ENCODE measurements around the gene VAV2. TPM values are rescaled to one million over a fixed set of nuclear protein-coding genes. Genes with fewer than 3 reads are reported as not detected.

VAV2 gene
- polyA plus RNA-seq, 4 donors = 36.1 to 47.8 (median 36.3) TPM

DNA sequence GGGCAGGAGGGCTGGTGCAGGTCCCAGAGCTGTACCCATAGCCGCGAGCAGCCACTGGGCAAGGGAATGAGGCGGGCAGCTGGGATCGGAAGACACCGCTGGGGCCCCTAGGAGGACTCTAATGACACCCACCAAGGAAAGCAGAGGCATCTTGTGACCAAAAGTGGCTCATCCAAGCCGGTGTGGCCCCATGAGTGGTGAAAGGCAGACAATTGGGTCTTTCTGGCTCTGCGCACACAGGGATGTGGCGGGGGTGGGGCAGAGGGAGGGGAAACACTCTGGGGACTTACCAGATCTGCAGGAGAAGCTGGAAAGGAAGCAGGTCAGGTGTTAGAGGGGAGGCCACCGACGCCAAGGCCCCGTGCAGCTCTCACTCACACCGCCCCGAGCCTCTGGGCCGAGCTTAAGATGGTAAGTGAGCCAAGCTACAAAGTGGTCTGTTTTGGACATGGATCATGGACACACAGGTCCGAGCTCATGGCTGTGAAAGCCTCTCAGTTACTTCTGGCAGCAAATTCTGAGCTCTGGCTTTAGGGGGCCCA, 211.6 kb downstream of the VAV2 start:
- DNase-seq (ENCODE audit: low read depth in 4 of 4, low spot score in 3 of 4) = no peak

DNA sequence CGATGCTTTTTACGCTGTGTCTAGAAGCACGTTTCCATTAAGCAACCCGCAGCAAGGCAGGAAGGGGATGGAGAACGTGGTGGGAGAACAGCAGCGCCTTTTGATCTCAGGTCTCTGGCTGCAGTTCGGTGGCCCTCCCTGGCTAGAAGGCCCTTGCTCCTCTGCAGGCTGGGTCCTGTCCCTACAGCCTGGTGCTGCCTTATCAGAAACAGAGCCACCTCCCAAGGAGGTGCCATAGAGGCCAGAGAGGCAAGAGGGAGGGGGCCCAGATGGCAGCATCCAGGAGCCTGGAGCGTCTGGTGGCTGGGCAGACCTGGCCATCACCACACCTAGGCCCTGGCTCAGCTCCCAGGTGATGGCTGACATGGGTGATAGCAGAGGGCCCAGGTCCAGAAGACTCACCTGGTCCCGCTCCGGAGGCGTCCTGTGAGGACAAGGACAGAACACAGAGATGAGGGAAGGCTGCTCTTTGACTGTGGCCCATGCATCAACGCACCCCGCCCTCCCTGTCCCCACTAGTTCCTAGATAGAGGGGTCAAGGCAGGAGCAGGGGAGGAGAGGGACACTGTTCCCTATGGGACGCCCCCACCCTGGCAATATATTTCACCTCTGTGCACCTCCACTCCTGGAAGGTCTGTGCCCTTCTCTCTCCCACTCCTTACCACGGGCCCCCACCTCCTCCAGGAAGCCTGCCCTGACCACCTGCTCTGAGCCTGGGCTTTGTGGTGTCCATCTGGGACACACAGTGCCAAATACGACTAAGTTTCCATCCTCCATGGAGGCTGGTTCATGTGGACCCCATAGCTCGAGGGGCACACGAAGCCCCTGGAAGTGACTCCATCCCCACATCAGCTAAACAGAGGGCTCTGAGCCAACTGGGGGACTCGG, 212.4 kb downstream of the VAV2 start:
- DNase-seq (ENCODE audit: low read depth in 4 of 4, low spot score in 3 of 4) = no peak

DNA sequence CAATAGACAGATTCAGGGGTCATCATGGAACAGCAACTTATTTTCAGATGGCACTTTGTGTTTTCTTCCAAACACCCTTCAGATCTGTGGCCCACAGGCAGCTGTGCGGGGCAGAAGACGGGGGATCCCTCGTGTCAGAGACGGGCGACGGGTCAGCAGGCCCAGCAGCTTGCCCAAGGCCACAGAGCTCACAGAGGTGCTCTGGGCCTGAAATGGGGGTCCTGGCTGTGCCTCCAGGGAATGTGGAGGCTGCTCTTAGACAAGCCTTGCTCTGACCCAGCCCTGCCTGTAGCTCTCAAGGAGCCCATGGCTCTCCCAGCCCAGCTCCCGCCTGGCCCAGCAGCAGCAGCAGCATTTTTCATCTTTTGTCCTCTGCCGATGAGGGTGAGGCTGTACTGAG, 213.0 kb downstream of the VAV2 start:
- DNase-seq (ENCODE audit: low read depth in 4 of 4, low spot score in 3 of 4) = no peak

DNA sequence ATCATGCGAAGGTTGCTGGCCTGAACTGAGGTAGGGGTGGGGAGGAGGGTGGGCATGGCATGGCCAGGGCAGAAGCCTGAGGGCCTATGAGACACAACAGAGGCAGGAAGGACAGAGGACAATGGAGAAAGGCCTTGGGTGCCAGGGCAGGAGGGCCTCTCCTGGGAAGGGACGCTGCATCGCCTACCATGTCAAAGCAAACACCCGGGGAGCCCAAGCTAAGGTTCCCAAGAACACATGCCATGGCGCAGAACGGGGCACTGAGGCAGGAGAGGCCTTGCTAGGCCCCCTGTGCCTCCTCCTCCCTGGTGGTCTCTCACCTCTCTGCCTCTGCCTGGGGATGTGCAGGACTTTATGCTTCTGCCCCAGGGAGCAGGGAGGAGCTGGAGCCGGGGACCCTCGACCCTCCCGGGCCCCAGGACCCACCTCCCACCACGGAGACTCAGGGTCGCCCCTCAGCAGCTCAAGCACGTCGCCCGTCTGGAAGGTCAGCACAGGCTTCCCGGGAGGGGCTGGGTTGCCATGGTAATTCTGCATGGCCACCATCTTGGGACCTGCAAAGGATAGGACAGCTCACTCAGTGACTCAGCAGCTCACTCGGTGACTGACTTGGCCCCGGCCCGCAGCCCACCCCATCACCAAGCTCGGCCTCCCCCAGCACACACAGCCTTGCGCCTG, 213.6 kb downstream of the VAV2 start:
- no peak for DNase-seq (ENCODE audit: low read depth in 4 of 4, low spot score in 3 of 4)

DNA sequence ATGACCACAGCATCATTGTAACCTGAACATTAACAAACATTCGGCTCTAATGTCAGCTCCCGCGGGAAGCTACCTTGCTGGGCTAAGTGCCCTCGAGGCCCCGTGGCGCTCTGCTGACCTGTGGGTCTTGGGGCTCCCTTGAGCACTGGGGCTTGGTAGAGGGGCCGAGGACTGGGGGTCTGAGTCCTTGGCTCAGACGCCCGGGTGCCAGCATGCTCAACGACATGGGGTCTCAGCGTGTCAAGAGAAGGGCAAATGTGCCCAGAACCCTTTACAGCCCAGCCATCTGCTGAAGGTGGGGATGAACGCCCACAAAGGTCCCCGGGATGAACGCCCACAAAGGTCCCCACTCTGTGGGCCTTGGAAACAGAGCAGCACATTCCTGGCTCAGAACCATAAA, 214.3 kb downstream of the VAV2 start:
- DNase-seq (ENCODE audit: low read depth in 4 of 4, low spot score in 3 of 4) = no peak

DNA sequence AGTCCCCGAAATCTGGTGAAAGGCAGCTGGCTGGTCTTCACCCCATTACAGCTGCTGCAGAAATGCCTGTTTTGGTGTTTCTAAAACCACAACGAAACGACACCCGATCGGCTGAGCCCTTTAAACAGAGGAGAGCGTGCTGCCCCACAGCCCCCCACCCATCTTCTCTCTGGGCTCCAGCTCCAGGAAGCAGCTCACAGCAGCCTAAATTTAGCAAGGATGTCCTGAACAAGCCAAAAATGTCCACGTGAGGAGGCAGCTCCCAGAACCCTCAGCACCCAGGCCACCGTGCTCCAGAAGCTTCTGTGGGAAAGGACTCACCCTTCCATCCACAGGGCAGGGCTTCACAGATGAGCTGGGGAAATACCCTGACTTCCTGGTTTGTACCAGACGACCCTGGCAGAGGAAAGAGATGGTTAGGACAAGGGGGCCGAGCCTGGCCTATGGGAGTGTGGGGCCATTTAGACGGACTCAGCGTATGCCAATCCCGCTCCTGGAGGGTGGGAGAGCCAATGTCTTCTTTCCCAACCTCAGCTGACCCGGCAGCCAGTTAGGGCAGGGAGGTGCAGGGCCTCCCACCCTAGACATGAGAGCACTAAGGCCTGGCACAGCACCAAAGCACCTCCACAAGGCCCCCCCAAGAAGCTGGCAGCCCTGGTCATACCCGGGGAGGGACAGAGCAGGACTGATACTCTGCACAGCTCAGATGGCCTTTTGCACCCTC, 214.9 kb downstream of the VAV2 start:
- DNase-seq (ENCODE audit: low read depth in 4 of 4, low spot score in 3 of 4) = no peak

DNA sequence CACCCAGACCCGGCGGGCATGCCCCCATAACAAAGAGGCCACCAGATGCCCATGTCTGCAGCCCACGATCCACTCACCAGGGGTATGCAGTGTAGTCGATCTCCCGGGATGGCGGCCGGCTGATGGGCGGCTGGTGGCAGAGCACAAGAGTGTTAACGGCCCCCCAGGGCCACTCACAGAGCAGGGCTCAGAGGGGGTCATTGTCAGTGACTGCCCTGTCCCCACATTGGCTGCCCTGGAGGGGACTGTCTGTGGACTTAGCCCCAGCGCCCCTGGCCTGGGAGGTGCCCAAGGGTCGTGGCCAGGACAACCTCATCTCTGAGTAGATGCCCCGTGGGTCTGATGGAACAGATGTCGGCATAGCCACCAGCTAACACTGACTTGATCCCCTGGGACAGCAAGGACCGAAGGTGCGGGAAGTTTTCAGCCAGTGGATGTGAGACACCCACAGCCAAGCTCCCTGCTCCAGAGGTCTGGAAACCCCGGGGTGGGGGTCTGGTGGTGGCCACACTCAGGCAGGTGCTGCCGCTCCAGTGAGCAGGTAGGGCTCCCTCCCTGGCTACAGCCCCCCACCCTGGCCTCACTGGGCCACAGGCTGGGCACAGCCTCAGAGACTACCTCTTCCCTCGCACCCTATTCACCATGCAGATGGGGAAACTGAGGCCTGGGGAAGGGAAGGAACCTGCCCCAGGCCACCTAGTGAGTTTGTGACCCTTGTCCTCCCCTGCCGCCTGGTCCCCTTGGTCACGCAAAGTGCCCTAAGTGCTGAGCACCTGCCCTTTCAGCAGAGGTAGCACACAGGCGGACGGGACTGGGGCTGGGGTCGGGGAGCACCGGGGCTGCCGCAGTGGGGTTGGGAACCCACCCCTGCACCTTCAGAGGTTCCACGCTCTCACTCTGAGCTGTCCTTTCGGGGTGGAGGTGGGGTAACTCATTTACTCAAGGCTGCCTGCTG, 215.9 kb downstream of the VAV2 start:
- DNase-seq (ENCODE audit: low read depth in 4 of 4, low spot score in 3 of 4) = no peak

DNA sequence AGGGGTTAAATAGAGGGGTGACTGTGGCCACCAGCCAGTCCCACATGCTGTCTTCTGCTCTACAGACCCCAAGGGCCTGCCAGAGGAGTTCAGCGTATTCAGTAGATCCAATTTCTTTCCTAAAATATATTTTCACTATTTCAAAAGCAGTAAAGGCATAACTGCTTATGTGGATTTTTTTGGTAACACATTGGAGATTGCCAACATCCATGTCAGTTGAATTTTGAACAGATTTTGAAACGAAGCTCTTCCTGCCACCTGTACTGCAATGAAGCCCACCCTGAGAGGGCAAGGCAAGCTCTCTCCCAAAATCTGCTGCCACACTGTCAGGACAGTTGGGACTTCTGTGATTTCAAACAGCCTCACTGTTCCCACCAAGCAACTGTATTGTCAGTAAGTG, 216.8 kb downstream of the VAV2 start:
- no peak for DNase-seq (ENCODE audit: low read depth in 4 of 4, low spot score in 3 of 4)

DNA sequence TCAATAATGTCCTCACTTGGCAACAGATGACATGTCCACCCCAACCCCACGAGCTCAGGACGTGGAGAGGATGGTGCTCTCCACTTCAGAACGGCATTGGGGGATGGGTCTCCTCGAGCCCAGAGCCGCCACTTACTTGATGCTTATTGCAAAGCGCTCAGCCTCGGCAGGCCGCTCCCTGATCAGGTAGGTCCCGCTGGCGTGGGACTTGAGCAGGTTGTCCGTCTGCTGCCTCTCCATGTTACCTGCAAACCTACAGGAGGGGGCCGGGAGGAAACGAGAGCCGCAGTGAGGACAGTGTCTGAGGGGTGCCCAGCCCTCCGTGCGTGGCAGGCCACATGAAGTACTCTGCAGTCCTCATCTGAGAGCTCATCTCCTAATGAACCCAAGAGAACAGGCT, 217.3 kb downstream of the VAV2 start:
- DNase-seq (ENCODE audit: low read depth in 4 of 4, low spot score in 3 of 4) = no peak

DNA sequence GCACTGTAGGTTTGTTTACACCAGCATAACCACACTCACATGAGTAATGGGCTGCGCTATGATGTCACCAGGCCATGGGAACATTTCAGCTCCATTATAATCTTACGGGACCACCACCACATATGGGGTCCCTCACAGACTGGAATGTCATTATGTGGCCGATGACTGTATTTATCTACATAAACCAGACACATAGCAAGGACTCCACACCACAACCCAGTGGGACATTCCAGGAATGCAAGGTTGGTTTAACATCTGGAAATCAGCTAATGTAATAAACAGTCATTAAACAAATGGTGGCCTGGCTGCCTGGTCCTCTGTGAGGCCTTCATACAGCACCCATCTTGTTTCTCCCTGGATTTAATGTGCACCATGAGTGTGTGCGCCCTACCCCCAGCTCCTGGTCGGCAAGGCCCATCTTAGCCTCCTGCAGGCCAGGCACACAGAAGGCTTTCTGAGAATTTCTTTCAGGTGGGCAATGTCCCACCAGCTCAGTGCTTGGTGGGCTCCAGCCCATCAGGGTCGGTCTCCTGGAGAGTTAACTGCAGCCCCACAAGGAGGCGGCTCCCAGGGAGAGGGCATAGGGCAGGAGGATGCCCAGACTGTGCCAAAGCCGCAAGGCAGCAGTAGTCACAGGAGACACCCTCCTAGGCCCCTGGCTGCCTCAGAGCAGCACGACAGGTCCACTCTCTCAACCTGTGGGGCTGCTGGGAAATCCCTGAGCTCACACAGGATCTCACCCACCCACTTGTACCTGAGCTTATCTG, 218.1 kb downstream of the VAV2 start:
- DNase-seq (ENCODE audit: low read depth in 4 of 4, low spot score in 3 of 4) = no peak

DNA sequence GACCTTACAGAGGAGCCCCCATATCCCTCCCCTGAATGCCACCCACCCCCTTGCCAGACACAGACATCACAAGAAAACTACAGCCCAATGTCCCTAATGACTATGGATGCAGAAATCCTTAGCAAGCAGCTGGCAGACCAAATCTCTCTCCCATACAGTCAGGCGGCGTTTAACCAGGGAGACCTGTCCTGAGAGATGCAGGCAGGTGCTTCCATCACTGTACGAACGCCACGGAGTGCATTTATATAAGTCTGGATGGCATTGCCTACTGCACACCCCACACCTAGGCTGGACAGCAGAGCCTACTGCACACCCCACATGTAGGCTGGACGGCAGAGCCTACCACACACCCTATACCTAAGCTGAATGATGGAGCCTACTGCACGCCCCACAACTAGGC, 219.5 kb downstream of the VAV2 start:
- DNase-seq (ENCODE audit: low read depth in 4 of 4, low spot score in 3 of 4) = no peak

DNA sequence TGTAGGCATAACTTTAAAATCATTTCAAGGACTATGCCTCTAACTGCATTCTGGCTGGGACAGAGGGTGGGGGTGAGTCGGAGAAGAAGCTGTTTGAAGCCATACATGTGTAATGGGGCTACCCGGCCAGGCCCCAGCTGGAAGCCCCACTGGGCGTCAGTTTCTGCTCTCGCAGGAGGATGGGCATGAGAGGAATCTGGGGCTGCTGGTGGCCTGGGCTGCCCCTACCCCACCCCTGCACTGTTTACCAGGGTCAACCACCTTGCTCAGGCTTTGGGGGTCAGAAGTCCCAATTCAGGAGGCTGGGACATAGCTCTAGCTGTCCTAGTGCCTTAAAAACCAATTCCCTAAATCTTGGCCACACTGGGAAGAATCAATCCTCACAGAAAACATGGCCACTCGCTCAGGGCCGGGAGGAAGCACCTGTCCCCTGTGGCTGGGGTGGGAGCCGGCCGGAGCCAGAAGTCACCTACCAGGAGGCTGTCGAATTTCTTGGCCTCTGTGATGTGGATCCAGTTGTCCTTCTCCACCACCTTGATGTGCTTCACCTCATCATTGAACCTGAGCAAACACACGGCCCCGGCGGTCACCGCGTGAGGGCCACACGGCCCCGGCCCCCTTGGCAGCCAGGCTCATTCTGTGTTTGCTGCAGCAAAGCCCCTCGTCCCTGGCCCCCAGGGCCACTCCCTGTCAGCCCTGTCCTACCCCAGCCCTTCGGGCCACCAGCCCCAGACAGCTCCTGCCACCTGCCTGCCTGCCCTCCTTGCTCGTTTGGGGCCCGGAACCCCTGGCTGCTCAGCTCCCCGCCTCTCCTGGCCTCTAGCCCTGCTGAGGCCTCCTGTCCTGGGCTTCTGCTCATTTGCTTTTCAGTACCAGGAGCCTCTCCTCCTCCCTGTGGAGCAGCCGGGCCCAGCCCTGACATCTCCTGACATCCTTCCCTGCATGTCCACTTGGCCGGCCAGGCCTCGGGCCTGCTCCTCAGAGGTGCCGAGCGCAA, 220.3 kb downstream of the VAV2 start:
- no peak for DNase-seq (ENCODE audit: low read depth in 4 of 4, low spot score in 3 of 4)

DNA sequence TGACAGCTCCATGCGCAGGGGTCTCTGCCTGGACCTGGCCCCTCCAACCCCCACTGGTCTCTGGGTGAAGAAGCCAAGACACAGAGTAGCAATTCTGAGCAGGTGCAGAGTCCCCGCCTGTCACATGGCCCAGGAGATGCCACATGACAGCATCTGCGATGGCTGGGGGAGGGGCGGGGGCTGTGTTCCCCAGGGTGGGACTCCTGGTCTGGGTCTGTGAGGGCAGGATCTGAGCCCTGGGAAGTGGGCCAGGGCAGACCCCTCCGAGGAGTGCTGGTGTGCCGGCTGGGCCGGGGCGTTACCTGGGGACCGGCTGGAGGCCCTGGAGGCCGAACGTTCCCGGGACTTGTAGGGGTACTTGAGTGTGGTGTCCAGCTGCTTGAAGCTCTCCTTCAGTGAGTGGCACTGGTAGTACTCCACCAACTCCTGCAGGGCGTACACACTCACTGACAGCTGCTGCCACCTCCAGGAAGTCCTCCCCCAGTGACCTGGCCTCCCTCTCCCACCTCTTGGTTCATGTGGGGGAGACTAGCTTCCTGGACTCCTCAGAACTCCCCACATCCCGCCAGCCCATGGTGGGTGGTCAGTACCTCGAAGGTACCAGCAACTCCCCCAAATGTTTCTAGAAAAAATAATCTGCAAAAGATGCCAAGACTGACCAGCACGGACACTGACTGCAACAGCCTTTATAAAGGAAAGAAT, 221.9 kb downstream of the VAV2 start:
- DNase-seq (ENCODE audit: low read depth in 4 of 4, low spot score in 3 of 4) = no peak

DNA sequence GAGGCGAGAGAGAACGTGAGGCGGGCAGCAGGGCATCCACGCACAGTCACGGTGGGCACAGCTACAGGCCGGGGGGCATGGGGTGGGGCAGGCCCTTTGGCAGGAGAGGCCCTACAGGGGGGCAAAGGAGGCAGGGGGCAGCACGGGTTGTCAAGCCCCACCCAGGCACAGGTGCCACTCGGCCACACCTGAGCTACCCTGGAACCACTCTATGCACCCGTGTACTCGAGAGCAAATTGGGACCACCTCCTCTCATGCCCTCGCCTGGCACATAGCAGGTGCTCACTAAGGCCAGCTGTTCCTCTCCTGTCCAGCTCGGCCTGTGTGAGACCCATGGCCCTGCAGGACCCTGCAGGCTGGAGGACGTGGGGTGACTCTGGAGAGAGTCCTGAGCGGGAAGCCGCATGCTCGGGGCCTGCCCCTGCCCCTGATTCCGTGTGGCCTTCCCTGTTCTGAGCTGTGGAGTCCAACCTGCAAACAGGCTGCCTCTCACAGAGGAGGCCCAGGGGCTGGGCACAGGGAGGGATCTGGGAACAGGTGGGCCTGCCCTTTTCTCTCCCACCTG, 222.5 kb downstream of the VAV2 start:
- DNase-seq (ENCODE audit: low read depth in 4 of 4, low spot score in 3 of 4) = no peak

DNA sequence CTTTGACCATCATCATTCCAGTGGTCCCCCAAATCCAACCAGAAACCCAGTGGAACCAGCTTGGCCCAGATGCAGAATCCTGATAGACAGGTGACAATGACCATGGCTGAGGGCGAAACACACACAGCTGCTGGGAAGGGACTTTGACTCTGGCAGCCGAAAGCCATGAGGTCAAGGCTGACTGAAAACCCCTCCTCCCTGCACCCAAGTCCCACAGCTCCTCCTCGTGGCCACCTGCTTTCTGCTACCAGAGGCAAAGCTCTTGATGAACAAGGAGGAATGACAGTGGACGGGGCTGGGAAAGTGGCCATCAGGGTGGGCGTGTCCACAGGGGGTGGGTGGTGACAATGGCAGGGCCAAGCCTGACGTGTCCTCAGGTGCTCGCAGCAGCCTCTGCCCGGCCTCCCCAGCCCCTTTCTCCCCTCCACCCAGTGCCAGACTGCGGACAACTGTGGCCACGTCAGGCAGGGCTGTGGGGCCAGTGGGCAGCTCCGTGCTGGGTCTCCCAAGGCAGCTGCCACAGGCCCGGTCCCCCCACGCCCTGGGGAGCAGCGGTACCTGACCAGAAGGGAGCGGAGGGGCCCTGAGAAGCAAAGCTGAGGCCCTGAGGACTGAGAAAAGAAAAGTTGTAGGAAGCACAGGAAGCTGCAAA, 223.1 kb downstream of the VAV2 start:
- DNase-seq (ENCODE audit: low read depth in 4 of 4, low spot score in 3 of 4) = no peak

DNA sequence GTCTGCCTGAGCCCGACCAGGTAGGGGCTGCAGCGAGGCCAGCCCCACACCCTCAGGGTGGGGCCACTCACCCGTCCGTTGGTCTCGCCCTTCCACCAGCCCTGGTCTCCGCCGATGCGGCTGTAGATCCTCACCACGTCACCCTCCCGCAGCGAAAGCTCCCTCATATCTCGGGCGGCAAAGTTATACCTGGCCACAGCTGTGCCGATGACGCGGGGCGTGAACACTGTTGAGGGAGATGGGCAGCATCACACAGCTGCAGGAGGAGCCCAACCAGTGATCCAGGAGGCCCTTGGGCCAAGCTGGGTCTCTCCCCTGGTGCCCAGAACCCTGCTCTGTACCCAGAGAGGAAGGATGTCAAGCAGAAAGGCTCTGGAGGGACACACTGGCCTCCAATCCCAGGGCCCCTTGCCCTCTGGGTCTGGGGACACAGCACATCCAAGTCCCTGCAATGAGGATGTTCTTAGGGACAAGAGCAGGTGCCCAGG, 223.7 kb downstream of the VAV2 start:
- DNase-seq (ENCODE audit: low read depth in 4 of 4, low spot score in 3 of 4) = no peak

DNA sequence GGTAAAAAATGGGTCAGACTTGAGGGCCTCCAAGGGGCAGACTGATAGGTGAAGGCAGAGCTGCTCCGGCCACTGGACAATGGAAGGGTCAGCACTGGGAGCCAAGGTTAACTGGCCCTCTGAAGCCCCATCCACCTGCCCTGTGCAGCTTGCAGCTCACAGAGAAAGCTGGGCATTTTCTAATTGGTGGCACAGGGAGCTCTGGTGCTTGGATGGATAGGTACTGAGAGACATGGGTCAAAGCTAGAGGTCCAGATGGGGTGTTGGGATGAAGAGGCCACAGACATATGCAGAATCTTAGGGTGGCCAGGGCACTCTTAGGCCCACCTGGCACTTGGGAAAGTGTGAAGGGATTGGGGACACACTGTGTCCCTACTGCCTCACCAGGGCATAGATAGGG, 224.5 kb downstream of the VAV2 start:
- no peak for DNase-seq (ENCODE audit: low read depth in 4 of 4, low spot score in 3 of 4)
